Dendritic cell treated with granulocyte-macrophage colony-stimulating factor and Interleukin-4, amounts not matched to agents 40 ng/mL and 50 ng/mL, for 4 days (primary cell): ENCODE results near the gene PEX3.
"Not testable (repeated sequence)": the region's sequence is repeated elsewhere in the genome, so short reads cannot be mapped to it uniquely, and the experiment has no call there.

Experiments used
- H3K27ac Mint-ChIP-seq: one replicate; pipeline ENCODE4 v1.8.0; 2022; ENCODE audit warnings: mild to moderate bottlenecking, mixed read lengths
- H3K27me3 Mint-ChIP-seq: one replicate; pipeline ENCODE4 v1.8.0; 2022; ENCODE audit warnings: mild to moderate bottlenecking, mixed read lengths
- H3K36me3 Mint-ChIP-seq: one replicate; pipeline ENCODE4 v1.8.0; 2022; ENCODE audit warnings: low read depth, mixed read lengths
- H3K4me1 Mint-ChIP-seq: one replicate; pipeline ENCODE4 v1.8.0; 2022; ENCODE audit warnings: low read depth, mixed read lengths
- H3K4me3 Mint-ChIP-seq: one replicate; pipeline ENCODE4 v1.8.0; 2022; ENCODE audit warnings: mild to moderate bottlenecking, moderate library complexity, mixed read lengths
- H3K9me3 Mint-ChIP-seq: one replicate; pipeline ENCODE4 v1.8.0; 2022; ENCODE audit warnings: mixed read lengths
- intact Hi-C: fragments of 100-400 bp; cut with micrococcal nuclease; formaldehyde crosslinking; loops from one replicate; pipeline ENCODE4 v1.15.0; 2022

The PEX3 gene

DNA sequence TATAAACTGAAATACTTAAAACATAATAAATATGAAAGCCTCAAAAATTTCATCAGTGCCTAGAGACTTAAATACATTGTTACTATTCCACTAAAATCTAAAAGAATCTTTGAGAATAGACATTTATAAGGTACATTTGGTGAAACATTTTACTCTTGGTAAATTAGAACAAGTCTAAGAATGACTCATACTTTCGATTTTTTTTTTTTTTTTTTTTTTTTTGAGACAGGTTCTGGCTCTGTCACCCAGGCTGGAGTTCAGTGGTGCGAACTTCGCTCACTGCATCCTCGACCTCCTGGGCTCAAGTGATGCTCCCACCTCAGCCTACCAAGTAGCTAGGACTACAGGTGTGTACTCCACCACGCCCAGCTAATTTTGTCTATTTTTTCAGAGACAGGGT, 54.5 kb downstream of the PEX3 start:
- no peak overlapping the region for H3K4me3 Mint-ChIP-seq
- no peak overlapping the region for H3K27ac Mint-ChIP-seq
- no peaks in the 10 kb centered on the region for H3K27me3 Mint-ChIP-seq
- intact Hi-C loops, result no loop called here
- H3K9me3 Mint-ChIP-seq, result no peaks in the 10 kb centered on the region
- peaks cover 35% of the 10 kb centered on the region for H3K4me1 Mint-ChIP-seq
- H3K36me3 Mint-ChIP-seq, result peaks cover 78% of the 10 kb centered on the region

DNA sequence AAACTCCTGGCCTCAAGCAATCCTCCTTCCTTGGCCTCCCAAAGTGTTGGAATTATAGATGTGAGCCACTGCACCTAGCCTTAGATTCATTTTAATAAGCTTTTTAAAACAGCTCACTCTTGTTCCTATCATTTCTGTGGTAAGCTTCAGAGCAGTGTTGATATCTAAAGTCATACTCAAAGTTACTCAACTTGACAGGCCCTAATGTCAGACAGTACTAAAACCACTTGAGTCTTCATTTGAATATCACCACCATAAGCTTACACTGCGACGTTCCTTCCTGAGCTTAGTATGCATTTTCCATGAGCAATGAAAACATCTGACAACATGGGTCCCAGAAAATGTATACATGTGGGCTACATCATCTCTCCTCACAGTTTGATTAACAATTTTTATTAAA, 54.9 kb downstream of the PEX3 start:
- no peaks in the 10 kb centered on the region for H3K9me3 Mint-ChIP-seq
- intact Hi-C loops, result no loop called here
- peaks cover 74% of the 10 kb centered on the region for H3K36me3 Mint-ChIP-seq
- no peaks in the 10 kb centered on the region for H3K27me3 Mint-ChIP-seq
- no peak overlapping the region for H3K27ac Mint-ChIP-seq
- H3K4me1 Mint-ChIP-seq, result peaks cover 35% of the 10 kb centered on the region
- no peak overlapping the region for H3K4me3 Mint-ChIP-seq

DNA sequence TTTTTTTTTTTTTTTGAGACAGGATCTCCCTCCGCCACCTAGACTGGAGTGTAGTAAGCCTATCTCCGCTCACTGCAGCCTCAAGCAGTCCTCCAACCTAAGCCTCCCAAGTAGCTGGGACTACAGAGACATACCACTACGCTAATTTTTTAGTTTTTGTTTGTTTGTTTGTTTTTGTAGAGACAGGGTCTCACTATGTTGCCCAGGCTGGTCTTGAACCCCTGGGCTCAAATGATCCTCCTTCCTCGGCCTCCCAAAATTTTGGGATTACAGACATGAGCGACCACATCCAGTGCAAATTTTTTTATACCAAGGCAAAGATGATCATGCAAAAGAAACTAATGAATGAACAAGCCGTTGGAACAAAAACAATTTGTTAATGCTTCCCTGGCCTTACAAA, 55.6 kb downstream of the PEX3 start:
- intact Hi-C loops, result no loop called here
- Mint-ChIP-seq H3K4me1 (peaks cover 41% of the 10 kb centered on the region), H3K4me3 (no peak overlapping the region), H3K27ac (no peak overlapping the region), H3K36me3 (peaks cover 71% of the 10 kb centered on the region), H3K27me3 (no peaks in the 10 kb centered on the region), H3K9me3 (no peaks in the 10 kb centered on the region)

DNA sequence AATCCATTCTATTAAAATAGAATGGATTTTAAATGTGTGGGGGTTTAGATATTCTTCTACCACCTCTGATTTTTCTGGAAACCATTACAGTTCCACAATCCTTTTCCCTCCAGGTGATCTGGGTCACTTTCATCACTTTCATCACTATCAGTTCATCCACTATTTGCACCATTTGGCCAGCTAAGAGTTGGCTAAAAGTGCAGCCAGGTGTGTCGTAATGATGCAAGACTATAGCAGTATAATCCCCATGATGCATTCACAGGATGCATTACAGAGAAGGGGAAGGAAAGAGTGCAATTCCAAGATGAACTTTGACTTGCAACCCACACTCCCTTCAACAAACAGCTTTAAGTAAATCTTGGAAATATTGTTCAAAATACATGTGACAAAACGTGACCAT, 56.0 kb downstream of the PEX3 start:
- H3K27me3 Mint-ChIP-seq, result no peaks in the 10 kb centered on the region
- H3K4me1 Mint-ChIP-seq, result peaks cover 42% of the 10 kb centered on the region
- H3K9me3 Mint-ChIP-seq, result no peaks in the 10 kb centered on the region
- intact Hi-C loops, result no loop called here
- no peak overlapping the region for H3K27ac Mint-ChIP-seq
- peaks cover 70% of the 10 kb centered on the region for H3K36me3 Mint-ChIP-seq
- H3K4me3 Mint-ChIP-seq, result no peak overlapping the region

DNA sequence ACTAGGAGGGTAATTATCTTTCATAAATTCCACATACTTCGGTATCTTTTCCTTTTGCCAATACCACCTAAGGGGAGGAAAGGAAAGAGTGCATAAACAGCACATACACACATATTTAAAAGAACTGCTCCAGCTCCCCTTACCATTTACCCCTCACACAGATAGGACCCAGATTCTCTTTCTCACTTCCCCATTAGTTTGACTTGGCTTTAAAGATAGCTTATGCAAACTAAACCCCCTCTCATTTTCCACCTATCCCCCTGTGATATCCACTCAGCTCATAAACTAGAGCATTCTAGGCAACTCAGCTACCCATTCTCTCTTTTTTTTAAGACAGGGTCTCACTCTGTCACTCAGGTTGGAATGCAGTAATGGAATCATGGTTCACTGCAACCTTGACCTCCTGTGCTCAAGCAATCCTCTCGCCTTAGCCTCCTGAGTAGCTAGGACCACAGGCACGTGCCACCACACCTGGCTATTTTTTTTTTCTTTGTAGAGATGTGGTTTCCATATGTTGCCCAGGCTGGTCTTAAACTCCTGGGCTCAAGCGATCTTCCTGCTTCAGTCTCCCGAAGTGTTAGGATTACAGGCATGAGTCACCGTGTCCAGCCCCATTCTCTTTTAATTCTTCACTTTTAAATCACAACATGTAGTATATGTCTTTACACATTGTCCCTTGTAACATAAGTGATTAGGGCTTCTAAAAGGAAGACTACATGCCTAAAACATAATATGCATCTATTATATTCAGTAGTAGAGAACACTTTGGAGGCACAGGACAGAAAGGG, 56.9 kb downstream of the PEX3 start:
- intact Hi-C loops, result no loop called here

DNA sequence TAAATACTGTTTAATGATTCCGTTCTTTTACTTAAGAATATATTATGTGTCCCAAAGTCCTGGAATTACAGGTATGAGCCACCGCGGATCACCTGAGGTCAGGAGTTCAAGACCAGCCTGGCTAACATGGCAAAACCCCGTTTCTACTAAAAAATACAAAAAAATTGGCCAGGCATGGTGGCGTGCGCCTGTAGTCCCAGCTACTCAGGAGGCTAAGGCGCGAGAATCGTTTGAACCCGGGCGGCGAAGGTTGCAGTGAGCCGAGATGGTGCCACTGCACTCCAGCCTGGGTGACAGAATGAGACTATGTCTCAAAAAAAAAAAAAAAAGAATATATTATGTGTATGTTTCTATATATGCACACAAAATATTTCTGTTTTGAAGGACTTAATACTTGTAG, 59.7 kb downstream of the PEX3 start:
- H3K27ac Mint-ChIP-seq, H3K9me3 Mint-ChIP-seq, H3K27me3 Mint-ChIP-seq: not testable (repeated sequence)
- Mint-ChIP-seq H3K4me1 (peaks cover 65% of the 10 kb centered on the region), H3K4me3 (peak overlapping the region; percentile 51), H3K36me3 (peaks cover 47% of the 10 kb centered on the region)
- intact Hi-C loops, result loop anchor here (10.0 kb wide), 1 partner anchor 566 kb away; the partner anchor contains the start of gene HIVEP2

More for the DNA sequence above, 56.9 kb downstream of the PEX3 start:
- Mint-ChIP-seq H3K36me3 (peaks cover 69% of the 10 kb centered on the region), H3K27me3 (no peaks in the 10 kb centered on the region), H3K4me1 (peaks cover 47% of the 10 kb centered on the region), H3K9me3 (no peaks in the 10 kb centered on the region), H3K4me3 (no peak overlapping the region), H3K27ac (no peak overlapping the region)

DNA sequence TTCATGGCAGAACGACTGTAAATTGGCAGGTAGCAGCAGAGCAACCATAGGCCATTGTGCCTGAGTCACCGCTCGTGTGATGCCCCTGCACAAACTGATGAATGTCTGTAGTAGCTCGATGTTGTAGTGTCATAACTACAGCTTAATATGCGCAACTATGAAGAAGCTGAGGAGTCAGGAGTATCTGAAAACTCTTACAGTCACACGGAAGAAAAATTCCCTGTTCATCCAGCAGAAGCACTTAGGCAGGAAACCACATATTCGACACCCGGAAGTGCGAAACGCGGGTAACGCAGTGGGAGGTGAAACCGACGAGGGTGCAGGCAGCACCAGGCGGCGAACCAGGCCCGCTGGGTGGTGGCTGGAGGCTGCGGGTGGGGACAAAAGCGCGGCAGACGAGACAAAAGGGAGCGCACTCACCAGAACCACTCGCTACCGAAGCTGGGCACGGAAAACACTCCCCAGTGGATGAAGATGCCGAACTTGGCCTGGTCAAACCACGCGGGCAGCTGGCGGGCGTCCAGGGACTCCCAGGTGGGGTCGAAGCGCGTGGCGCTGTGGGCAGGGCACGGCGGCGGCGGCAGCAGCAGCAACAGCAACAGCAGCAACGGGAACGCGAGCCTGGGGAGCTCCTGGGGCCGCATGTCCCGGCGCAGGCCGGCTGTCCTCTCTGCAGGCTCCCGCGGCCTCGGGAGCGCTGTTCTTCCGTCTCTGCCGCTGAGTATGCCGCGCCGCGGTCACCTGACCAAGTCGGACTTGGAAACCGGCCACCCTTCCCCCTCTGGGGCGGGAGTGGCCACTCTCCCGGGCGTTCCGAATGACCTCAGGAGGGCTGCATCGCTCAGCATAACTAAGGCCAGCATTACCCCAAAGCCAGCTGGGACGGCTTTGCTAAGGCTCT, 60.6 kb downstream of the PEX3 start, which contains the start of gene FUCA2:
Gene FUCA2 (minus strand): TSS at position 730 of the 901 bp plus-strand sequence. CDS start 86 bp downstream, at position 644.
- peak within 1 kb of the TSS; percentile 97 for H3K4me3 Mint-ChIP-seq
- no peaks in the 10 kb centered on the region for H3K9me3 Mint-ChIP-seq
- peaks cover 70% of the 10 kb centered on the region for H3K4me1 Mint-ChIP-seq
- peaks cover 38% of the 10 kb centered on the region for H3K36me3 Mint-ChIP-seq
- peak within 1 kb of the TSS; percentile 96 for H3K27ac Mint-ChIP-seq
- intact Hi-C loops, result loop anchor here (1.0 to 10.0 kb wide), 3 partner anchors 26 to 566 kb away; partner anchors contain the start of genes HIVEP2 and LTV1
- H3K27me3 Mint-ChIP-seq, result no peaks in the 10 kb centered on the region

DNA sequence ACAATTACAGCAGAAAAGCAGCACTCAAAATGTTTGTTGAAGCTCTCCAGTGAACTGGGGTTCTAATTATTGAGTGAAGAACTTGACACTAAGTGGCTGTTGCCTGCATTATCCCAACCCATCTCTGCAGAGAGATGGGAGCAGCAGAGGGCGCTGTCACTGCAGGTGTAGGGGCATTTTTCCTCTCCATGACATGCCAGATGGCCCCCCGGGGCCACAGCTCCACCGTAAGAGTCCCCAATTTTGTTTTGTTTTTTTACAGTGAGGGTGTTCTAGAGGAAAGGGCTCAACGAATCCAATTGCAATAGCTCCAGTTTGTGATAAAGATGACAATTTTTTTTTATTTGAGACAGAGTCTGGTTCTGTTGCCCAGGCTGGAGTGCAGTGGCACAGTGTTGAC, 62.8 kb downstream of the PEX3 start:
- Mint-ChIP-seq H3K36me3 (peaks cover 17% of the 10 kb centered on the region), H3K27ac (no peak overlapping the region), H3K9me3 (no peaks in the 10 kb centered on the region), H3K27me3 (no peaks in the 10 kb centered on the region), H3K4me3 (no peak overlapping the region), H3K4me1 (peaks cover 68% of the 10 kb centered on the region)
- intact Hi-C loops, result loop anchor here (10.0 kb wide), 1 partner anchor 569 kb away; the partner anchor contains the start of gene HIVEP2

DNA sequence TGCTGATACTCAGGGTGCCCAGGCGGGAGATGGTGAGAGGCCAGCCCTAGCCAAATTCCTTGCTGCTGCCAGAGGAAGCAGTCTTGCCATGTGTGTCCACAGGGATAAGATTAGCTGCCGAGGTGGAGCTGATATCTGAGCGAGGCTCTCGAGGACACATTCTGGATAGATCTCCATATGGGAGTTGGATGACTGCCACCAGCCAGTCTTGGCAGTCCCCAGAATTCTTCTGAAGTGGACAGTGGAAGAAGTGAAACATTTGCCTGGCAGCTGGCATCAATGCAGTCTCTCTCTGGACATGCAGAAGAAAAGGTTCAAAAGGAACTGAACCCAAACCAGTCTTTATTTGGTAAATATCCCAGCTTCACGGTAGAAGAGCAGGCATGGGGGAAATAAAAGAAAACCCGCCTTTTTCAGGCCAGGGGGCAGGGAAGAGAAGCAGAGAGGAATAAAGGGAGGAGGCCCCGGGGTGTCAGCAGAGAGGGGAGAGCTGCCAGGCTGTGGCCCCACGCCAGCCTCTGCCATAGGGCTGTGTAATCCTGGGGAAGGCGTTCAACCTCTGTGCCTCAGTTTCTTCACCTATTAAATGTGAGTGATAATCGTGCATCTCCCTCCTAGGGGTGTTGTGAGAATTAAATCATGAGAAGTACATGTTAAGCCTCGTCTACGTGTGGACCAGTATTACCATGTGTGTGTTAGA, 64.6 kb downstream of the PEX3 start:
- Mint-ChIP-seq H3K27ac (peak overlapping the region; percentile 74), H3K27me3 (no peaks in the 10 kb centered on the region)

DNA sequence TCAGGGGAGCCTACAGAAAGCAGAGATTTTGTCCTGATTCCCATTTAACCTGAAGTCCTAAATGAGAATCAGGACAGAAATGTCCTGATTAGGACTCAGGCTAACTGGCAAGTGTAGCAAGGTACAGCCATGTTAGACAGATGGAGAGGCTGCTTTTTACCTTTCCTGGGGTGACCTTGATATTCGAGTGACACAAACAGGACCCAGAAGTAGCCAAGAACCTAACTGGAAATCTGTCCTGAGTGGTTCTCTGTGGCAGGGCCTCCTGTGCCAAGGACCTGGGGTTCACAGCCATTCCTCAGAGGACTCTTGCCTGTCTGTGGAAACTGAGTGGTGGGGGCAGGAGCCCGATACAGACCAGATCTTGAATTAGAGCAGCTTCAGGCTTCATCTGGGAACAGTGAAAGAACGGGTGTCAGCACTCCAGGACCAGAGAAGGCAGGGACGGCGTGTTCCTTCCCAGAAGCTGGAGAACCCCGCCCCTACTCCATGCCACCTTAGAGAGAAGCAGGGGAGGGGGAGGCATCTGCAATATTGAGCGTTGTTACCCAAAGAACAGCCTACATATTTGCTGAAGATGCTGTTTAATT, 65.3 kb downstream of the PEX3 start:
- Mint-ChIP-seq H3K36me3 (peaks cover 6% of the 10 kb centered on the region), H3K27me3 (no peaks in the 10 kb centered on the region)
- intact Hi-C loops, result loop anchor here (10.0 kb wide), 1 partner anchor 571 kb away; the partner anchor contains the start of gene HIVEP2

More for the DNA sequence above, 64.6 kb downstream of the PEX3 start:
- Mint-ChIP-seq H3K36me3 (peaks cover 7% of the 10 kb centered on the region), H3K4me1 (peaks cover 53% of the 10 kb centered on the region), H3K4me3 (no peak overlapping the region), H3K9me3 (no peaks in the 10 kb centered on the region)
- intact Hi-C loops, result loop anchor here (10.0 kb wide), 1 partner anchor 570 kb away; the partner anchor contains the start of gene HIVEP2

DNA sequence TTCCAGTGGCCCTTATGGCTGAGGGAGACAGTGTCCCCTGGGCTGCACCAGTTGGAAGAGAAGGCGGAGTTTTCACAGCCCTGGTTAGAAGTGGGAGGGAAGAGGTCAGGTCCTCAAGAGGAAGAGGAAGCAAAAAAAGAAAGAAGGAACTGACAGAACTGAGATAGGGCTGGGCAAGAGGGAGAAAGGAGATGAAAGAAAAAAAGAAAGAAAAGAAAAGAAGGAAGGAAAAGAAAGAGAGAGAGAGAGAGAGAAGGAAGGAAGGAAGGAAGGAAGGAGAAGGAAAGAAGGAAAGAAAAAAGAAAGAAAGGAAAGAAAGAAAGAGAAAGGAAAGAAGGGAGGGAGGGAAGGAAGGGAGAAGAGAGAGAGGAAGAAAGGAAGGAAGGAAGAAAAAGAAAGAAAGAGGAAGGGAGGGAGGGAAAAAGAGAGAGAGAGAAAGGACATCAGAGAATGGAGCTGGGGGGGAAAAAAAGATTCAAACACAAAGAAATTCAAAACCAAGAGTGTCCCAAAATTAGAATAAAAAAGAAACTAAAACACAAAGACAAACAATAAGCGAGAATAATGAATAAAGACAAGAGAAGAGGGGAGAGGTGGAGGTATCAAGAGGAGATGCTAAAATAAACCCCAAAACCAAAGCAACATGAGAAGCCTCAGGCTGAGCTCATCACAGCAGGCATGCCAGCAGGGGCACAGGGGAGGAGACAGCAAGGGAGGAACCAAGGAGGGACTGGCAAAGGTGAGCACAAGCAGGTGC, 66.3 kb downstream of the PEX3 start:
- Mint-ChIP-seq H3K27ac (peak overlapping the region; percentile 25), H3K36me3 (no peaks in the 10 kb centered on the region), H3K4me1 (peaks cover 43% of the 10 kb centered on the region), H3K27me3 (no peaks in the 10 kb centered on the region), H3K4me3 (peak overlapping the region; percentile 13), H3K9me3 (no peaks in the 10 kb centered on the region)
- intact Hi-C loops, result loop anchor here (10.0 kb wide), 1 partner anchor 572 kb away; the partner anchor contains the start of gene HIVEP2

More for the DNA sequence above, 65.3 kb downstream of the PEX3 start:
- Mint-ChIP-seq H3K27ac (peak overlapping the region; percentile 74), H3K4me1 (peaks cover 50% of the 10 kb centered on the region), H3K4me3 (no peak overlapping the region), H3K9me3 (no peaks in the 10 kb centered on the region)

DNA sequence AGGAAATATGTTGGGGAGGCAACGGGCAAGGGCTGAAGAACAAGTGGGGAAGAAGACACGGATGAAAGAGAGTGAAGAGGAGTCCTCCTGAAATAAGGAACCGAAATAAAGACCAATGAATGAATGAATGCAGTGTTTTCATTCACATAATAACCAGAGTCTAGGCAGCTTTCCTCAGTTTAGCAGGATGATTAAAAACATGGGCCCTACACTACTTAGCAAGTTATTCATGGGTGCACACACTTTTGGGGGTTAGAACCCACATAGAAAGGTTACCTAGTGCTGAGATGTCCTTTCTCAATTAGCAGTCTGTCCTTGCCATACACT, 66.8 kb downstream of the PEX3 start:
- no peak overlapping the region for H3K4me3 Mint-ChIP-seq
- H3K27ac Mint-ChIP-seq, result peak overlapping the region; percentile 25

More for the DNA sequence above, 66.8 kb downstream of the PEX3 start:
- H3K27me3 Mint-ChIP-seq, result no peaks in the 10 kb centered on the region
- no peaks in the 10 kb centered on the region for H3K9me3 Mint-ChIP-seq
- peaks cover 40% of the 10 kb centered on the region for H3K4me1 Mint-ChIP-seq
- intact Hi-C loops, result loop anchor here (10.0 kb wide), 1 partner anchor 573 kb away; the partner anchor contains the start of gene HIVEP2
- no peaks in the 10 kb centered on the region for H3K36me3 Mint-ChIP-seq
